Measurements from ENCODE around the gene KRT38. TPM values are rescaled to one million over a fixed set of nuclear protein-coding genes. Genes with fewer than 3 reads are reported as not detected.
"Not testable (repeated sequence)": the region's sequence is repeated elsewhere in the genome, so short reads cannot be mapped to it uniquely, and the experiment has no call there.

Gene KRT38
- total RNA-seq, 2 experiments from 2014 or later: not detected

GRCh38 chr17:41434415-41434814 lies 6.4 kb downstream of the KRT38 start:
- no peaks in the 10 kb centered on the region for H3K27me3 Mint-ChIP-seq (ENCODE audit: low read depth)
- CTCF ChIA-PET: interaction anchor here (0.7 to 1.4 kb wide), 2 partner anchors 62 to 84 kb away, joined by 3 read pairs; no protein-coding TSS in a partner anchor
- no peak overlapping the region for H3K4me3 Mint-ChIP-seq
- no peaks in the 10 kb centered on the region for H3K9me3 Mint-ChIP-seq
- no peak for DNase-seq
- intact Hi-C loops (cut with micrococcal nuclease): no loop called here
- H3K27ac Mint-ChIP-seq: no peak overlapping the region
- H3K36me3 Mint-ChIP-seq (ENCODE audit: low read depth): no peaks in the 10 kb centered on the region
- peaks cover 5% of the 10 kb centered on the region for H3K4me1 Mint-ChIP-seq (ENCODE audit: low read depth)

GRCh38 chr17:41434005-41434404 lies 6.8 kb downstream of the KRT38 start:
- no peaks in the 10 kb centered on the region for H3K9me3 Mint-ChIP-seq
- no peaks in the 10 kb centered on the region for H3K27me3 Mint-ChIP-seq (ENCODE audit: low read depth)
- no peak overlapping the region for H3K4me3 Mint-ChIP-seq
- H3K4me1 Mint-ChIP-seq (ENCODE audit: low read depth): peaks cover 5% of the 10 kb centered on the region
- intact Hi-C loops (cut with micrococcal nuclease): no loop called here
- H3K27ac Mint-ChIP-seq: no peak overlapping the region
- CTCF ChIA-PET: interaction anchor here (0.7 to 1.4 kb wide), 2 partner anchors 62 to 84 kb away, joined by 3 read pairs; no protein-coding TSS in a partner anchor
- DNase-seq: no peak
- H3K36me3 Mint-ChIP-seq (ENCODE audit: low read depth): no peaks in the 10 kb centered on the region

DNA sequence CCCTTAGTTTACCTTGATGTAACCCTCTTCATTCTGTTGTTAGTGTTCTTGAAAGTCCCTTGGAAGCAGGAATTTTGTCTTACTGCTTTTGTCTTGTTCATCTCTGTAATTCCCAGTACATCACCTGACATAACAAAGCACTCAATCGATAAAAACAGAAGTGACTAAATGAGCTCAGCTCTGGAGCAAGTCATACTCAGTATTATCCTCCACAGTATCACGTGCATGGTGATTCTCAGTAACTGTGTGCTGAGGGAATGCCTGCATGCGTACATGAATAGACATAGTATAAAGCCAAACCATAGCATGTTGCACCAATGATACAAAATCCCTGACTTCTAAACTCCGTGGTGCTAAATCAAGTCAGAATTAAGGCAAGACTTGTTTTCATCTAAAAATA lies 7.2 kb downstream of the KRT38 start:
- Mint-ChIP-seq H3K36me3 (ENCODE audit: low read depth) (no peaks in the 10 kb centered on the region), H3K27ac (no peak overlapping the region)

GRCh38 chr17:41430376-41430775 lies 10.4 kb downstream of the KRT38 start:
- not testable (repeated sequence) for DNase-seq

More for the DNA sequence above, 7.2 kb downstream of the KRT38 start:
- no peaks in the 10 kb centered on the region for H3K9me3 Mint-ChIP-seq
- intact Hi-C loops (cut with micrococcal nuclease): no loop called here
- H3K4me3 Mint-ChIP-seq: no peak overlapping the region
- H3K27me3 Mint-ChIP-seq (ENCODE audit: low read depth): no peaks in the 10 kb centered on the region
- CTCF ChIA-PET: interaction anchor here (0.8 kb wide), 1 partner anchor 115 kb away, joined by 3 read pairs; no protein-coding TSS in a partner anchor
- H3K4me1 Mint-ChIP-seq (ENCODE audit: low read depth): peaks cover 5% of the 10 kb centered on the region
- DNase-seq: no peak

DNA sequence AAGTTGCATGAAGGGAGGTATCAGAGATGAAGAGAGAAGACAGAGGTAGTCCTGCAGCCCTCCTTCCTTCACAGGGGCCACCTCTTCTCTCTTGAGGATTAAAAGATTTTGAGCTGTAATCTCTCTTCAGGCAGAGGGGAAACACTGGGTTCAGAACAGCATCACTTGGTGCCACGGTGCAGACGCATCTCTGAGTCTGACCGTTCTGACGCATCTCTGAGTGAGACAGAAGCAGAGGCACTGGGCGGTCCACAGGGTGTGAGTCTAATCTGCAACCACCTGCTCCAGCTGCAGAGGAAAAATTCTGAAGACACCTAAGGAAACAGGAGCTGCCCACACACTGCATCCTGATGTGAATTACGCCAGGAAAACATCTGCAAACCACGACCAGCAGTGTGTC lies 11.1 kb downstream of the KRT38 start:
- H3K27ac Mint-ChIP-seq: no peak overlapping the region
- CTCF ChIA-PET: no interaction called here
- intact Hi-C loops (cut with micrococcal nuclease): no loop called here
- no peak for DNase-seq
- no peaks in the 10 kb centered on the region for H3K36me3 Mint-ChIP-seq (ENCODE audit: low read depth)
- H3K9me3 Mint-ChIP-seq: no peaks in the 10 kb centered on the region
- H3K4me3 Mint-ChIP-seq: no peak overlapping the region
- H3K27me3 Mint-ChIP-seq (ENCODE audit: low read depth): no peaks in the 10 kb centered on the region
- H3K4me1 Mint-ChIP-seq (ENCODE audit: low read depth): peaks cover 4% of the 10 kb centered on the region

More at GRCh38 chr17:41430376-41430775, 10.4 kb downstream of the KRT38 start:
- H3K27ac Mint-ChIP-seq; H3K27me3 Mint-ChIP-seq (ENCODE audit: low read depth); CTCF ChIA-PET; intact Hi-C loops (cut with micrococcal nuclease); H3K4me1 Mint-ChIP-seq (ENCODE audit: low read depth); H3K9me3 Mint-ChIP-seq; H3K4me3 Mint-ChIP-seq; H3K36me3 Mint-ChIP-seq (ENCODE audit: low read depth): not testable (repeated sequence)

DNA sequence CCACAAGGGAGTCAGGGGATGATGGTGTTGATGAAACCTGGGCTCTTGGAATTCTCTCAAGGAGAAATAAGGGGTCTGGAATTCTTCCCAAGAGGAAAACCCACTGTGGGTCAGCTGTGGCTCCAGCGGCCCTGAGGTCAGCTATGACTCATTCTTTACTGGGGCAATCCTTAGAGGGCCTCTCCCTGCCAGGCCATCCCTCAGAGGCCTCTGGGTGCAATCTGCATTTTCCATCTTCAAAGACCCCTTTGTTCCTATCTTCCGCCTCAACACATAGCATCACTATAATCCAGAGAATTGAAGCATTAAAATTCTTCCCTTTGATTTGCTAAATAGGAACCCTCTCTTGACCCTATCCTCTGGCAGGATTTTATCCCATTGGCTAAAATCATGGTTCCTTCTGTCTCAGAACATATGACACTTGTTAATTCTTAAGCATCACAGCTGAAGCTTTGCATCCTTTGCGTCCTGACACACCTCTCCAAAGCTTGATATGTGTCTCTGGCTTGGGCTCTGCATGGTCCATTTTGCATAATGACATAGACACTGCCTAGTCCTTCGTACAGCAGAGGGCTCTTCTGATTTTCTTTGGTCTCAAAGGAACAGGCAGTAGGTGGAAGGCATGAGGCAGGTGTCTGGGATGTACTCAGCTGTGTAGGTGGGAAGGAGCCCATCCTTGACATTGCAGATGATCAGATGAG lies 12.0 kb downstream of the KRT38 start:
- intact Hi-C loops (cut with micrococcal nuclease): no loop called here
- H3K4me1 Mint-ChIP-seq (ENCODE audit: low read depth): no peaks in the 10 kb centered on the region
- H3K9me3 Mint-ChIP-seq: no peaks in the 10 kb centered on the region
- H3K4me3 Mint-ChIP-seq: no peak overlapping the region
- no peak overlapping the region for H3K27ac Mint-ChIP-seq
- CTCF ChIA-PET: no interaction called here
- H3K36me3 Mint-ChIP-seq (ENCODE audit: low read depth): no peaks in the 10 kb centered on the region
- no peaks in the 10 kb centered on the region for H3K27me3 Mint-ChIP-seq (ENCODE audit: low read depth)
- no peak for DNase-seq

- intact Hi-C loops (cut with micrococcal nuclease): no loop called here
- Mint-ChIP-seq H3K36me3 (ENCODE audit: low read depth) (no peaks in the 10 kb centered on the region), H3K27ac (no peak within 1 kb of the TSS), H3K27me3 (ENCODE audit: low read depth) (no peaks in the 10 kb centered on the region), H3K9me3 (no peaks in the 10 kb centered on the region), H3K4me3 (no peak within 1 kb of the TSS), H3K4me1 (ENCODE audit: low read depth) (peaks cover 4% of the 10 kb centered on the region)
- no peak for DNase-seq
- CTCF ChIA-PET: no interaction called here
Measured at GRCh38 chr17:41424111-41424635, 16.6 kb downstream of the KRT38 start, which contains the start of gene KRT37. Gene KRT37 (minus strand): TSS chr17:41424585. CDS start chr17:41424523, 62 bp downstream.

DNA sequence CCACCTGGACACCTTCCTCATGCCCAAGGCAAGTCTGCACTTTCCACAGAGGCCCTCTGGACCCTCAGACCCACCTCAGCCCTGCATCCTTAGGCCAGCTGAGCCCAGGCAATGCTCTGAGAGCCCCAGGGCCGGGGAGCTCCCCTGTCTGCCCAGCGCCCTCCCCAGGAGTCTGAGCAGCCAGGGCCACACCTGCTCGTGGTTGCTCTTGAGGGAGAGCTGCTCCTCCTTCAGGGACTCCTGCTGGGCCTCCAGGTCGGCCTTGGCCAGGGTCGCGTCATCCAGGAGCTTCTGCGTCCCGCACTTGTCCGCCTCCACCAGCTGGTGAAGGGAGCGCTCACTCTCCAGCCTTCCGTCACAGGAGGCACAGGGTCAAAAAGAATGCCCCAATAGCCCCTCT lies 18.2 kb downstream of the KRT38 start:
- CTCF ChIA-PET: not testable (repeated sequence)

DNA sequence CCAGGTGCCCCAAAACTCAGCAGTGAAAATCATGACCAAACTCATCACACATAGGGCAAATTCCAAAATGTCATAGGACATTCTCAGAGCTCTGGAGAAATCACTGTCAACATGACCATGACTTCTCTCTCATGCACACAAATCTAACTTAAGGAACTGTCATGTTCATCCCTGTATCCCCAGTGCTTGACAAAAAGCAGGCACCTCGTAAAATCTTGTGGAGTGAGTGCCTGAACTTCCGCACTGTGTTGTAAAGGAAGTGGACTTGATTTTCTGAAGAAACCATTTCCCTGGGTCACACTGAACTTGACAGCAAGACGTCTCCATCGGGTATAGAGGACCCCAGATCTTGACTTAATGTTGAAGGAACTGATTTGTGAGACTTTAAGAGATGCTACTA lies 19.2 kb downstream of the KRT38 start:
- CTCF ChIA-PET: no interaction called here
- Mint-ChIP-seq H3K36me3 (ENCODE audit: low read depth) (no peaks in the 10 kb centered on the region), H3K9me3 (no peaks in the 10 kb centered on the region), H3K27ac (no peak overlapping the region), H3K27me3 (ENCODE audit: low read depth) (no peaks in the 10 kb centered on the region), H3K4me3 (no peak overlapping the region), H3K4me1 (ENCODE audit: low read depth) (peaks cover 4% of the 10 kb centered on the region)
- no peak for DNase-seq
- intact Hi-C loops (cut with micrococcal nuclease): no loop called here

More for the DNA sequence above, 18.2 kb downstream of the KRT38 start:
- H3K36me3 Mint-ChIP-seq (ENCODE audit: low read depth); H3K4me1 Mint-ChIP-seq (ENCODE audit: low read depth); H3K4me3 Mint-ChIP-seq; H3K27ac Mint-ChIP-seq; intact Hi-C loops (cut with micrococcal nuclease); H3K9me3 Mint-ChIP-seq; H3K27me3 Mint-ChIP-seq (ENCODE audit: low read depth); DNase-seq: not testable (repeated sequence)

GRCh38 chr17:41421116-41421515 lies 19.7 kb downstream of the KRT38 start:
- H3K27me3 Mint-ChIP-seq (ENCODE audit: low read depth): no peaks in the 10 kb centered on the region
- H3K27ac Mint-ChIP-seq: no peak overlapping the region
- no peaks in the 10 kb centered on the region for H3K9me3 Mint-ChIP-seq
- no peaks in the 10 kb centered on the region for H3K36me3 Mint-ChIP-seq (ENCODE audit: low read depth)
- H3K4me1 Mint-ChIP-seq (ENCODE audit: low read depth): peaks cover 4% of the 10 kb centered on the region
- no peak for DNase-seq
- no peak overlapping the region for H3K4me3 Mint-ChIP-seq
- intact Hi-C loops (cut with micrococcal nuclease): no loop called here
- CTCF ChIA-PET: no interaction called here

DNA sequence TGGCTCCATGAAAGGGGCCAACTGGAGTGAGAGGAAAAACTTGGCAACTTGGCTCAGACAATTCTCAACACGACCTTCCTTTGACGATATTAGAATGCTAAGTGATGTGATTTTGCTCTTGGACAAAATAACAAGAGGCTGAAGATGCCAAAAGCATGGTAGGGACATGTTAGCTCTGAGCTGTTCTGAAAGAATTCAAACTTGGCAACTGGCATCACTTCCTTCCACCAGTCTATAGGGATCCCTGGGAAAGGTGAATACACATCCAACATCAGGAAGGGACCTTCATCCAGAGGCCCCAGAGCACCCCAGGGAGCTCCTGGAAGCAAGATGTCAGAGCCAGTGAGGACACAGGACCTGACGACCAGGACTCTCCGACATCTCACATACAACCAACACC lies 20.6 kb downstream of the KRT38 start:
- CTCF ChIA-PET: no interaction called here
- no peak for DNase-seq
- H3K27me3 Mint-ChIP-seq (ENCODE audit: low read depth): no peaks in the 10 kb centered on the region
- no peak overlapping the region for H3K4me3 Mint-ChIP-seq
- intact Hi-C loops (cut with micrococcal nuclease): no loop called here
- no peaks in the 10 kb centered on the region for H3K9me3 Mint-ChIP-seq
- H3K27ac Mint-ChIP-seq: no peak overlapping the region
- no peaks in the 10 kb centered on the region for H3K36me3 Mint-ChIP-seq (ENCODE audit: low read depth)
- peaks cover 4% of the 10 kb centered on the region for H3K4me1 Mint-ChIP-seq (ENCODE audit: low read depth)

DNA sequence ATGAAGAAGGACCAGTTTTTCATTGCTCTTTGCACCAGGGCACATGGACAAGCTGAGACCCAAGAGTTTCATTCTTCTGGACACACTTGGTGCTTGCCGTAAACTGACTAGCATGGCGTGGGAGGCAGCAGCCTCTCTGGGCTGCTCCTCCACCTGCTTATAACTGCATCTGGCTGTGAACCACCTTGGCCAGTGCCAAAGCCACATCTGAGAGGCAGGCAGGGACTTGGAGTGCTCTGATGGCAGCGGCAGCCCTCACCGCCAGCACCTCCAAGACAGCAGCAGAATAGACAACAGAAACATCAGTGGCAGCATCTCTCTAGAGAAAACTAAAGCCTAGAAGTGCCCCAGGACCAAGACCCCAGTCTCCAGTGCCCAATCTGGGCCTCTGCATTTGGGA lies 21.1 kb downstream of the KRT38 start:
- H3K4me1 Mint-ChIP-seq (ENCODE audit: low read depth): peaks cover 4% of the 10 kb centered on the region
- CTCF ChIA-PET: no interaction called here
- H3K27ac Mint-ChIP-seq: no peak overlapping the region
- no peak for DNase-seq
- H3K27me3 Mint-ChIP-seq (ENCODE audit: low read depth): no peaks in the 10 kb centered on the region
- no peaks in the 10 kb centered on the region for H3K36me3 Mint-ChIP-seq (ENCODE audit: low read depth)
- no peaks in the 10 kb centered on the region for H3K9me3 Mint-ChIP-seq
- intact Hi-C loops (cut with micrococcal nuclease): no loop called here
- no peak overlapping the region for H3K4me3 Mint-ChIP-seq

Measured in activated naive CD4-positive, alpha-beta T cell treated with anti-CD3 and anti-CD28 coated beads for 36 hours (primary cell).